Neural cell (in vitro differentiated cells): ENCODE measurements around the gene MED13L.

Experiments
- CTCF ChIP-seq: fragments of 450-650 bp; IDR thresholded peaks from 2 replicates; pipeline ENCODE4 v1.5.1; 2014; ENCODE audit warnings: antibody characterized with exemption, mild to moderate bottlenecking, moderate library complexity; ENCODE audit not compliant: poor library complexity, severe bottlenecking
- EZH2 ChIP-seq: fragments of 200-600, 300-800 bp; shearing (Covaris generic), sonication (generic); IDR thresholded peaks from 2 replicates; pipeline ENCODE4 v1.6.1; 2014; ENCODE audit warnings: antibody characterized with exemption, low read length, borderline replicate concordance, mild to moderate bottlenecking; ENCODE audit not compliant: insufficient read depth, poor library complexity, severe bottlenecking
- POLR2AphosphoS5 ChIP-seq: IDR thresholded peaks from 2 replicates; pipeline ENCODE4 v1.6.1; 2012
- REST ChIP-seq: IDR thresholded peaks from 2 replicates; pipeline ENCODE4 v1.6.1; 2012; ENCODE audit warnings: borderline replicate concordance

- TF ChIP-seq CTCF (no peak), REST (no peak), POLR2AphosphoS5 (no peak), EZH2 (no peak)
Measured at GRCh38 chr12:116169071-116169470, 108.4 kb downstream of the MED13L start.
